GM23248 (cell line): Measurements from ENCODE around the gene EFCC1. TPM values are rescaled to one million over a fixed set of nuclear protein-coding genes. Genes with fewer than 3 reads are reported as not detected.

ENCODE experiments used
- DNase-seq: peaks from one replicate; pipeline ENCODE4 v3.0.0-alpha.2; 2015
- H2AFZ ChIP-seq: fragments of 200-600 bp; sonication (generic); 2 replicates; pipeline ENCODE4 v1.6.1; 2016; ENCODE audit warnings: antibody characterized with exemption
- H3F3A ChIP-seq: fragments of 200-600 bp; sonication (generic); 2 replicates; pipeline ENCODE4 v1.6.1; 2016; ENCODE audit warnings: mild to moderate bottlenecking, antibody characterized with exemption, mixed run types; ENCODE audit not compliant: insufficient read depth
- H3K27ac ChIP-seq: fragments of 200-600 bp; sonication (generic); 2 replicates; pipeline ENCODE4 v1.5.1; 2016; ENCODE audit warnings: mild to moderate bottlenecking
- H3K27me3 ChIP-seq: fragments of 200-600 bp; sonication (generic); replicated peaks from 2 replicates; pipeline ENCODE4 v1.6.1; 2016; ENCODE audit warnings: mild to moderate bottlenecking; ENCODE audit not compliant: insufficient read depth
- H3K36me3 ChIP-seq: fragments of 200-600 bp; sonication (generic); 2 replicates; pipeline ENCODE4 v1.6.1; 2016; ENCODE audit warnings: low read depth, mild to moderate bottlenecking
- H3K4me1 ChIP-seq: fragments of 200-600 bp; sonication (generic); 2 replicates; pipeline ENCODE4 v1.6.1; 2016; ENCODE audit warnings: mild to moderate bottlenecking; ENCODE audit not compliant: insufficient read depth
- H3K4me2 ChIP-seq: fragments of 200-600 bp; sonication (generic); one replicate; pipeline ENCODE4 v1.6.1; 2016; ENCODE audit warnings: mild to moderate bottlenecking; ENCODE audit not compliant: unreplicated experiment
- H3K4me3 ChIP-seq: fragments of 200-600 bp; sonication (generic); 2 replicates; pipeline ENCODE4 v1.5.1; 2016; ENCODE audit warnings: mild to moderate bottlenecking
- H3K79me2 ChIP-seq: fragments of 200-600 bp; sonication (generic); 2 replicates; pipeline ENCODE4 v1.6.1; 2016; ENCODE audit warnings: mild to moderate bottlenecking; ENCODE audit not compliant: insufficient read depth
- H3K9ac ChIP-seq: fragments of 200-600 bp; sonication (generic); 2 replicates; pipeline ENCODE4 v1.6.1; 2016; ENCODE audit warnings: mild to moderate bottlenecking
- H3K9me2 ChIP-seq: fragments of 200-600 bp; sonication (generic); 2 replicates; pipeline ENCODE4 v1.6.1; 2016; ENCODE audit warnings: mixed run types, mild to moderate bottlenecking, moderate library complexity; ENCODE audit not compliant: insufficient read depth
- H3K9me3 ChIP-seq: fragments of 200-600 bp; sonication (generic); one replicate; pipeline ENCODE4 v1.6.1; 2017; ENCODE audit warnings: low read depth
- H4K20me1 ChIP-seq: fragments of 200-600 bp; sonication (generic); 2 replicates; pipeline ENCODE4 v1.6.0; 2016; ENCODE audit not compliant: insufficient read depth
- EZH2 ChIP-seq: fragments of 200-600 bp; sonication (generic); IDR thresholded peaks from 2 replicates; pipeline ENCODE4 v1.6.1; 2018; ENCODE audit warnings: antibody characterized with exemption, mild to moderate bottlenecking; ENCODE audit not compliant: insufficient read depth, poor library complexity, severe bottlenecking
- EZH2phosphoT487 ChIP-seq: fragments of 200-600 bp; sonication (generic); IDR thresholded peaks from 2 replicates; pipeline ENCODE4 v1.6.1; 2018; ENCODE audit warnings: antibody characterized with exemption, moderate library complexity, mild to moderate bottlenecking, low read depth; ENCODE audit not compliant: insufficient read depth
- WGBS, 2 experiments: methylation state at CpG; one replicate each; pipeline ENCODE4 v1.1.6; 2015 to 2017; ENCODE audit warnings: low lambda C conversion rate in 2 of 2, low coverage in 1 of 2; ENCODE audit errors: missing lambda C conversion rate in 2 of 2; 5-methylcytosine and 5-hydroxymethylcytosine counted together
- in situ Hi-C: fragments of 300-500 bp; cut with MboI; formaldehyde crosslinking; loops from 2 replicates; pipeline ENCODE4 v1.15.0; 2020
- polyA plus RNA-seq: library from polyadenylated mRNA; unstranded; fragments of >200 nt; fragmentation: Nextera tagmentation; extraction: Ambion mirVana; gene quantifications from 2 replicates; pipeline ENCODE4 v1.2.1, GENCODE V29; 2016
- total RNA-seq: library from RNA; depleted of rRNA; stranded (reverse); fragments of >200 nt; shearing (Covaris generic); gene quantifications from 2 replicates; pipeline ENCODE4 v1.2.3, GENCODE V29; 2014

EFCC1 gene
- total and polyA plus RNA-seq, 2 experiments from 2014 or later = not detected

GRCh38 chr3:129028866-129029265 lies 27.8 kb downstream of the EFCC1 start:
- Histone ChIP-seq H3K27ac (no peak overlapping the region), H3K27me3 (peaks cover 29% of the 10 kb centered on the region), H3K9ac (no peak overlapping the region), H3K36me3 (no peaks in the 10 kb centered on the region), H2AFZ (no peak overlapping the region), H3F3A (no peaks in the 10 kb centered on the region), H3K9me3 (no peaks in the 10 kb centered on the region), H3K79me2 (no peaks in the 10 kb centered on the region), H3K4me2 (no peak overlapping the region), H4K20me1 (no peaks in the 10 kb centered on the region), H3K4me1 (no peaks in the 10 kb centered on the region), H3K9me2 (no peaks in the 10 kb centered on the region), H3K4me3 (no peak overlapping the region)
- in situ Hi-C loops = no loop called here
- TF ChIP-seq EZH2phosphoT487 (no peak), EZH2 (no peak)
- 72 to 74% methylated on average over 13 of the region's 13 CpGs for WGBS, 2 experiments
- DNase-seq = no peak

- Histone ChIP-seq H2AFZ (no peak overlapping the region), H3K4me1 (no peaks in the 10 kb centered on the region), H3K79me2 (no peaks in the 10 kb centered on the region), H3F3A (no peaks in the 10 kb centered on the region), H3K27me3 (peaks cover 14% of the 10 kb centered on the region), H3K9ac (no peak overlapping the region), H3K4me3 (no peak overlapping the region), H3K36me3 (no peaks in the 10 kb centered on the region), H3K9me2 (no peaks in the 10 kb centered on the region), H3K27ac (no peak overlapping the region), H3K9me3 (no peaks in the 10 kb centered on the region), H4K20me1 (no peaks in the 10 kb centered on the region), H3K4me2 (no peak overlapping the region)
- no peak for TF ChIP-seq EZH2
- TF ChIP-seq EZH2phosphoT487 = no peak
- in situ Hi-C loops = no loop called here
- WGBS, 2 experiments = 91 to 92% methylated on average over 4 of the region's 4 CpGs
- no peak for DNase-seq
Observed at GRCh38 chr3:129030611-129031010, 29.5 kb downstream of the EFCC1 start.

GRCh38 chr3:129031476-129032215 lies 30.5 kb downstream of the EFCC1 start:
- H2AFZ ChIP-seq = no peak overlapping the region
- no peaks in the 10 kb centered on the region for H3K36me3 ChIP-seq
- whole genome bisulfite sequencing, 2 experiments = 76 to 77% methylated on average over 10 of the region's 10 CpGs
- no peak for TF ChIP-seq EZH2
- no peak for TF ChIP-seq EZH2phosphoT487
- H3K27me3 ChIP-seq = peaks cover 3% of the 10 kb centered on the region; the same call in 1 of the 2 replicates
- no peak overlapping the region for H3K4me2 ChIP-seq
- H4K20me1 ChIP-seq = no peaks in the 10 kb centered on the region
- H3K27ac ChIP-seq = no peak overlapping the region
- H3F3A ChIP-seq = no peaks in the 10 kb centered on the region
- no peaks in the 10 kb centered on the region for H3K4me1 ChIP-seq
- H3K9me2 ChIP-seq = no peaks in the 10 kb centered on the region
- H3K4me3 ChIP-seq = no peak overlapping the region
- in situ Hi-C loops = no loop called here
- H3K79me2 ChIP-seq = no peaks in the 10 kb centered on the region
- no peaks in the 10 kb centered on the region for H3K9me3 ChIP-seq
- DNase-seq = no peak
- no peak overlapping the region for H3K9ac ChIP-seq

- DNase-seq = no peak
Observed at GRCh38 chr3:129032716-129033115, 31.6 kb downstream of the EFCC1 start.

More at GRCh38 chr3:129032716-129033115, 31.6 kb downstream of the EFCC1 start:
- Histone ChIP-seq H2AFZ (no peak overlapping the region), H3K79me2 (no peaks in the 10 kb centered on the region), H3K9me3 (no peaks in the 10 kb centered on the region), H3K4me3 (no peak overlapping the region), H3K4me2 (no peak overlapping the region), H3K36me3 (no peaks in the 10 kb centered on the region), H3K27ac (no peak overlapping the region), H3K9me2 (no peaks in the 10 kb centered on the region), H3K4me1 (no peaks in the 10 kb centered on the region), H3F3A (no peaks in the 10 kb centered on the region), H4K20me1 (no peaks in the 10 kb centered on the region), H3K27me3 (peaks cover 7% of the 10 kb centered on the region), H3K9ac (no peak overlapping the region)
- WGBS, 2 experiments = 72 to 79% methylated on average over 14 of the region's 14 CpGs
- in situ Hi-C loops = no loop called here
- TF ChIP-seq EZH2 (no peak), EZH2phosphoT487 (no peak)
